Esophagus squamous epithelium (tissue), 4 donors: ENCODE results near the gene TMEM38A.
"Not testable (repeated sequence)": the region's sequence is repeated elsewhere in the genome, so short reads cannot be mapped to it uniquely, and the experiment has no call there.

Experiments
- POLR2A ChIP-seq, 4 donors: fragments of 450-650 bp; IDR thresholded peaks; one replicate each; pipeline ENCODE4 v1.6.1; 2017; ENCODE audit warnings: antibody characterized with exemption in 4 of 4, mild to moderate bottlenecking in 4 of 4, moderate library complexity in 3 of 4
- TF ChIP-seq, protein P1 (sequence below), 6 experiments: fragments of 450-650 bp in 4 of 6; fragments of 200-600 bp in 2 of 6; sonication (generic) in 2 of 6; IDR thresholded peaks; one replicate each; pipeline ENCODE4 v1.5.1; 2016 to 2019; ENCODE audit warnings: antibody characterized with exemption in 6 of 6, mild to moderate bottlenecking in 4 of 6, moderate library complexity in 4 of 6

- TF ChIP-seq POLR2A (IDR thresholded peaks at IDR 0.05) = not testable (repeated sequence)
- TF ChIP-seq, protein P1, sequence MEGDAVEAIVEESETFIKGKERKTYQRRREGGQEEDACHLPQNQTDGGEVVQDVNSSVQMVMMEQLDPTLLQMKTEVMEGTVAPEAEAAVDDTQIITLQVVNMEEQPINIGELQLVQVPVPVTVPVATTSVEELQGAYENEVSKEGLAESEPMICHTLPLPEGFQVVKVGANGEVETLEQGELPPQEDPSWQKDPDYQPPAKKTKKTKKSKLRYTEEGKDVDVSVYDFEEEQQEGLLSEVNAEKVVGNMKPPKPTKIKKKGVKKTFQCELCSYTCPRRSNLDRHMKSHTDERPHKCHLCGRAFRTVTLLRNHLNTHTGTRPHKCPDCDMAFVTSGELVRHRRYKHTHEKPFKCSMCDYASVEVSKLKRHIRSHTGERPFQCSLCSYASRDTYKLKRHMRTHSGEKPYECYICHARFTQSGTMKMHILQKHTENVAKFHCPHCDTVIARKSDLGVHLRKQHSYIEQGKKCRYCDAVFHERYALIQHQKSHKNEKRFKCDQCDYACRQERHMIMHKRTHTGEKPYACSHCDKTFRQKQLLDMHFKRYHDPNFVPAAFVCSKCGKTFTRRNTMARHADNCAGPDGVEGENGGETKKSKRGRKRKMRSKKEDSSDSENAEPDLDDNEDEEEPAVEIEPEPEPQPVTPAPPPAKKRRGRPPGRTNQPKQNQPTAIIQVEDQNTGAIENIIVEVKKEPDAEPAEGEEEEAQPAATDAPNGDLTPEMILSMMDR (IDR thresholded peaks at IDR 0.05) = not testable (repeated sequence)
Observed at GRCh38 chr19:16710870-16711269, 49.9 kb downstream of the TMEM38A start.
